Tongue (tissue), 2 donors: Measurements from ENCODE around the gene FRY. TPM values are rescaled to one million over a fixed set of nuclear protein-coding genes. Genes with fewer than 3 reads are reported as not detected.

ENCODE experiments used
- DNase-seq: peaks from one replicate; pipeline ENCODE4 v3.0.0-alpha.2; 2015
- total RNA-seq: library from RNA; depleted of rRNA; stranded (reverse); fragments of >200 nt; gene quantifications from one replicate; pipeline ENCODE4 v1.2.3, GENCODE V29; 2014

Gene FRY
- total RNA-seq, 1 donor from 2014 or later, result 152 TPM

GRCh38 chr13:32134241-32135055 lies 102.9 kb downstream of the FRY start:
- no peak for DNase-seq

- DNase-seq, result no peak
Observed at GRCh38 chr13:32135056-32135390, 103.4 kb downstream of the FRY start.

DNA sequence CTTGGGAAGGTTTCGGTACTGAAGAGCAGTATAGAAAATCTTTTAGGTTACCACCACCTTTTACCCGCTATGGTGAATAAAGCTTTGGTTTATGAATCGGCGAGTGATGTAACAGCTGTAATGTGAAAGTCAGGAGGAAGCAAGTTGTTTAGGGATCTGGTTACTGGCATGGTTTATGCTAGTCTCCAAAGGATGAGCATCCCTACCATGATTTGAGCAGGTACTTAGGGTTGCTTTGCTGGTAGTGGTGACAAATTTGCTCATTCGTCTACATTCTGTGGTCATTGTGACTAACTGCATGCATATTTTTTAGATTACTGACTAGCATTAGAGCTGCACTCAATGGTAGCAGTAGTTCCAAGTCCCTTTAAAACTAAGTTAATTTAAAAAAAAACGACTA lies 104.1 kb downstream of the FRY start:
- DNase-seq, result no peak

DNA sequence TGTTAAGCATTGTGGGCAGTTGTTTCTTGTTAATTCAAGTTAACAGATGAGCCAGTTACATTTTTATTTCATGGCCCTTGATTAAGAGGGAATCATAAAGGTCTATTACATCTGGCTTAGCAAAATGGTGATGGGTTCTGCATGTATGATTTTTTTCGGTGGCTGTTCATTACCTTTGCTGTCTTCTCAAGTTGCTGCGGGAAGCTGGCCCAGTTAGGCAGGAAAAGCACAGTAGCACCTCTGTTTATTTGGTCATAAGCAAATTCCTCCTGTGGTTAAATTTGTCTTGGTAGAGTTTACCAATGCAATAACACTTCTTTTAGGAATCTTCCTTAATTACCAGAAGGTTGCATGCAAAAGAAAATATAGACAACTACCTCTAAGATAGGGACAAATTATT lies 104.5 kb downstream of the FRY start:
- no peak for DNase-seq

GRCh38 chr13:32136716-32137115 lies 105.1 kb downstream of the FRY start:
- peak; percentile 31 for DNase-seq

DNA sequence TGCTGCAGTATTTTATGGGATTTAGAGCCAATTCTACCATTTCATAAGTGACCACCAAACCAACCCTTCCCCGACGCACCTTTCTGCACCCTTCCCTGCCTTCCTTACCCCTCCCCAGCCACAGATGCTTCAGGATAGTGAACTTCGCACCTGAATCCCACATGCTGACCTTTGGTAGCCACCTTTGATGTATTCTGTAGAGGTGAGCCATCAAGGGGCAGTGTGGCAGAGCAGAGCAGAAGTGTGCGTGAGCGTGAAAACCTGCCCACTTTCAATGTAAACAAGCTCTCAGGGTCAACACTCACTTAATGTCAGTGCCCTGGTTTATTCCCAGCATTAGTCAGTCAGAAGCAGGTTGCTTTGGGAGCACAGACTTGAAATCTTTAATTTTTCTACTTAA lies 107.7 kb downstream of the FRY start:
- no peak for DNase-seq

- DNase-seq, result no peak
Observed at GRCh38 chr13:32140109-32140508, 108.5 kb downstream of the FRY start.

DNA sequence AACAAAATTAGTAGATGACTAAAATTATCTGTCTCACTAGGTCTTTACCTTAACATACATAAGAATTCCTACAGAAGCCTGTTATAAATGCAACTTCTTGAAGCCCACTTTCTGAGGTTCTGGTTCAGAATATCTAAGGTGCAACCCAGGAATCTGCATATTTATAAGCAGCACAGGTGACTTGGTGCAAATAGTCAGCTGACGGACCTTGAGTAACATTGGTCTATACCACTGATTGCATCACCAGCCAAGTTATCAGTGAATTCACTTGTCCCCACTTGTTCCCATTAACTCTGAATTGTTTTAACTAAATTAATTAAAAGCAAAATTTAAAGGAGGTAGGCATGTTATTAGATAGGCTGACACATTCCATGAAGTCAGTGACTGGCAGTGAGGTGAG lies 109.9 kb downstream of the FRY start:
- DNase-seq, result no peak

- no peak for DNase-seq
Observed at GRCh38 chr13:32142115-32142514, 110.5 kb downstream of the FRY start.

GRCh38 chr13:32142956-32143375 lies 111.4 kb downstream of the FRY start:
- DNase-seq, result no peak

- DNase-seq, result no peak
Observed at GRCh38 chr13:32147193-32147592, 115.6 kb downstream of the FRY start.

GRCh38 chr13:32147976-32148375 lies 116.4 kb downstream of the FRY start:
- DNase-seq, result no peak

- no peak for DNase-seq
Observed at GRCh38 chr13:32150239-32150638, 118.7 kb downstream of the FRY start.

DNA sequence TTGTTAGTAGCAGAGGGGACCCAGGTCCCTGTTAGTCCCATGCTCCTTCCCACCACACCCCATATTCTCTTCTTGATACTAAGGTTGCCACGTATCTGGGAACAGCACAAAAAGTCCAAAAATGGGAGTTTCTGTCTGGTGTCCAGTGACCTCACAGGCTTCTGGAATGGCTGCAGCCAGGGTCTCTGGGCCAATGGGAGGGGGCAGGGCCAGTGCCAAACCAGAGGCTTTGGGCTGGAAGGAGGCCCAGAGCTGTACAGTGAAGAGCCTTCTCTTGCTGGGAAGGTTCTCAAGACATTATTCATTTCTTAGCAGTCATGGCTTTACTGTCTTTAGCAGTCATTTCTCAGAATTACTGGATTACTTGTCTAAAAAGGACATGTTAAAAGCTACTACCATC lies 119.2 kb downstream of the FRY start:
- no peak for DNase-seq

GRCh38 chr13:32151240-32151639 lies 119.7 kb downstream of the FRY start:
- DNase-seq, result no peak

- DNase-seq, result no peak
Observed at GRCh38 chr13:32153056-32153455, 121.5 kb downstream of the FRY start.

DNA sequence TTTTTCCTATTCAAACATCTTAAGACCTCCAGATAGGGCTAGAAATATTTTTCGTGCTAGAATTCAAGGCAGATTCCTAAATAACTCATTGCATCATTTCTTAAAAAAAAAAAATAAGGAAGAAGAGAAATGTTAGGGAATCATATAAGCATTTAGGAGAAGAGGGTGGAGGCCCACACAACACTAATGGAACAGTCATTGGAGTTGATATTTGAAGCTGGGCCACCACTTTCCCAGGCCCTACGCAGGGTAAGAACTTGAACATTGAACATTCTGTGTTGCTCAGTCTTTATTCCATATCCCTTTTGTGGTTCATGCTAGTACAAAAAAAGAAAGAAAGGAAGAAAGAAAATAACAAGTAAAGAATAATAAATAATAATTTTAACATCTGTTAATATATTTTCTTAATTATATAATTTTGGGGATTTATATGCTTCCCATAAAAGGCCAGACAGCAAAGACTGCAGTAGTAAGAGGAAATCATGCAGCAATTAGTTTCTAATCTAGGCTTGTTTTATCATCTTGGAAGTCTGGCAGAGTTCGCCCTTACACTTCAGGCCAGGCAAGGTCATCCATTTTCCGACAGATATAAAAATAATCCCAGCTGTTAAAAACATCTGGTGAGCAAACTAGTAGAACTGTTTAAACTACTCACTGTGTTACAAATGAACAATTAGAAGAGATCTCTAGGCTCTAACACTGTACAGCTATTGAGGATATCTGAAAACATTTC lies 127.7 kb downstream of the FRY start:
- DNase-seq, result peak; percentile 55

GRCh38 chr13:32162395-32163005 lies 130.9 kb downstream of the FRY start:
- DNase-seq, result no peak

- DNase-seq, result peak; percentile 82
Observed at GRCh38 chr13:32164622-32165268, 133.2 kb downstream of the FRY start.

GRCh38 chr13:32165796-32166195 lies 134.2 kb downstream of the FRY start:
- peak; percentile 94 for DNase-seq

DNA sequence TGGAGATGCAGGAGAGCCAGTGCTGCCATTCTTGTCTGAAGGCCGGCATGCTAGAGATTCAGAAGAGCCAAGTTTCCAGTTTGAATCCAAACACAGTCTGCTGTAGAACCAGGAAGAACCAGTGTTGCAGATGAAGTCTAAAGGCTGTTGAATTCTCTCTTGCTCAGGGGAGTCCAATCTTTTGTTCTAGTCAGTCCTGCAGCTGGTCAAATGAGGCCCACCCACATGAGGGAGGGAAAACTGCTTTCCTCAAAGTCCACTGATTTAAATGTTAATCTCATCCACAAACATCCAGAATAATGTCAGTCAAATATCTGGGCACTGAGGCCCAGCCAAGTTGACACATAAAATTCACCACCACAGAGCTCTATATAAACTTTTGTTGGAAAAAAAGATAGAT lies 136.6 kb downstream of the FRY start:
- no peak for DNase-seq

DNA sequence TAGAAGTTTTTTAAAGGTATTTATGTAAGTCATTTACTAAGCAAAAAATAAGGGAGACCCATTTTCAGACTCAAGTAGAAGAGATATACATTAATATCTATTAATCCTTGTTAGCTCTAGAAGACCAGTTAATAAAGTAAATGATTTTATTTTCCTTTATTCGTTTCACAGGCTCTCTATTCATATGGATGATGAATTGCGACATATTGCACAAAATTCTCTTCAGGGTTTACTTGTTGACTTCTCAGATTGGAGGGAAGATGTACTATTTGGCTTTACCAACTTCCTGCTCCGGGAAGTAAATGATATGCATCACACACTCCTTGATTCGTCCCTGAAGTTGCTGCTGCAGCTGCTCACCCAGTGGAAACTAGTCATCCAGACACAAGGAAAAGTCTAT lies 139.3 kb downstream of the FRY start:
- DNase-seq, result no peak

- no peak for DNase-seq
Observed at GRCh38 chr13:32173881-32174280, 142.3 kb downstream of the FRY start.
